PC-9 (cell line): Measurements from ENCODE around the gene PPP1R2. TPM values are rescaled to one million over a fixed set of nuclear protein-coding genes. Genes with fewer than 3 reads are reported as not detected.

ENCODE experiments used
- BruUV-seq: library from RNA; stranded (reverse); fragments of 400-500 nt; replicated peaks from 2 replicates; lab custom pipeline; 2021; lab: Mats Ljungman, UMichigan
- CTCF ChIA-PET: fragments of 300-600 bp; sonication (Branson Sonifier 250); formaldehyde crosslinking; loops from one replicate; lab custom pipeline; 2022; ENCODE audit warnings: antibody characterized with exemption; lab: Charles Lee
- POLR2A ChIA-PET: fragments of 300-600 bp; sonication (Branson Sonifier 250); formaldehyde crosslinking; loops from one replicate; lab custom pipeline; 2022; ENCODE audit warnings: antibody characterized with exemption; ENCODE audit not compliant: unreplicated experiment; lab: Charles Lee
- DNase-seq, 2 experiments: peaks; one replicate each; pipeline versions ENCODE4 v3.0.0 to v3.0.0-alpha.2; 2015 to 2022; ENCODE audit warnings: mixed read lengths in 1 of 2
- H2AFZ ChIP-seq: fragments of 200-600 bp; sonication (generic); 2 replicates; pipeline ENCODE4 v1.8.1; 2017; ENCODE audit warnings: antibody characterized with exemption
- H3F3A ChIP-seq: fragments of 200-600 bp; sonication (generic); 2 replicates; pipeline ENCODE4 v1.8.1; 2017; ENCODE audit warnings: antibody characterized with exemption, mild to moderate bottlenecking, low read depth; ENCODE audit not compliant: insufficient read depth
- H3K27ac ChIP-seq: fragments of 200-600 bp; sonication (generic); 2 replicates; pipeline ENCODE4 v1.6.1; 2016; ENCODE audit warnings: mixed run types
- H3K27me3 ChIP-seq: fragments of 200-600 bp; sonication (generic); 2 replicates; pipeline ENCODE4 v1.6.1; 2016; ENCODE audit warnings: low read depth, mixed run types; ENCODE audit not compliant: insufficient read depth
- H3K36me3 ChIP-seq: fragments of 200-600 bp; sonication (generic); 2 replicates; pipeline ENCODE4 v1.6.1; 2016; ENCODE audit warnings: low read depth, mixed run types
- H3K4me1 ChIP-seq: fragments of 200-600 bp; sonication (generic); replicated peaks from 2 replicates; pipeline ENCODE4 v1.6.1; 2016; ENCODE audit warnings: mixed run types; ENCODE audit not compliant: insufficient read depth
- H3K4me2 ChIP-seq: fragments of 200-600 bp; sonication (generic); 2 replicates; pipeline ENCODE4 v1.6.1; 2017; ENCODE audit warnings: mixed run types
- H3K4me3 ChIP-seq: fragments of 200-600 bp; sonication (generic); 2 replicates; pipeline ENCODE4 v1.6.1; 2016; ENCODE audit warnings: mixed run types
- H3K79me2 ChIP-seq: fragments of 200-600 bp; sonication (generic); 2 replicates; pipeline ENCODE4 v1.6.1; 2017; ENCODE audit warnings: low read depth, mixed run types
- H3K9me2 ChIP-seq: fragments of 200-600 bp; sonication (generic); 2 replicates; pipeline ENCODE4 v1.8.1; 2017; ENCODE audit warnings: mild to moderate bottlenecking; ENCODE audit not compliant: insufficient read depth
- H3K9me3 ChIP-seq: fragments of 200-600 bp; sonication (generic); 2 replicates; pipeline ENCODE4 v1.8.1; 2016; ENCODE audit warnings: low read depth; ENCODE audit not compliant: insufficient read depth
- H4K20me1 ChIP-seq: fragments of 200-600 bp; sonication (generic); 2 replicates; pipeline ENCODE4 v1.8.1; 2017; ENCODE audit not compliant: insufficient read depth
- CTCF ChIP-seq: fragments of 200-600 bp; sonication (generic); conservative IDR thresholded peaks from 2 replicates; pipeline ENCODE4 v1.6.1; 2017; ENCODE audit warnings: mixed run types, antibody characterized with exemption, mild to moderate bottlenecking, moderate library complexity
- EZH2 ChIP-seq: fragments of 200-600 bp; sonication (generic); IDR thresholded peaks from 2 replicates; pipeline ENCODE4 v1.8.0; 2017; ENCODE audit warnings: antibody characterized with exemption, low read depth
- intact Hi-C: fragments of 100-400 bp; cut with micrococcal nuclease; formaldehyde crosslinking; loops from one replicate; pipeline ENCODE4 v1.10.0; 2022; ENCODE audit not compliant: unreplicated experiment
- total RNA-seq: library from RNA; stranded (reverse); gene quantifications from 2 replicates; pipeline ENCODE4 v1.2.3, GENCODE V29; 2021

Gene PPP1R2
- total RNA-seq, 1 experiment from 2014 or later = 49.1 TPM

- ChIA-PET CTCF (interaction anchor here (1.2 kb wide), 1 partner anchor 277 kb away, joined by 4 read pairs; the partner anchor contains the start of gene XXYLT1), POLR2A (interaction anchor here (0.6 kb wide), 1 partner anchor 173 kb away, joined by 12 read pairs; no protein-coding TSS in a partner anchor)
- Histone ChIP-seq H3K9me2 (no peaks in the 10 kb centered on the region), H3K27me3 (no peaks in the 10 kb centered on the region), H3K4me3 (no peak overlapping the region), H3K4me1 (peaks cover 32% of the 10 kb centered on the region), H3F3A (peaks cover 23% of the 10 kb centered on the region; the same call in 1 of the 2 replicates), H3K9me3 (no peaks in the 10 kb centered on the region), H4K20me1 (no peaks in the 10 kb centered on the region), H3K4me2 (peak overlapping the region; percentile 5; the same call in 1 of the 2 replicates), H3K36me3 (no peaks in the 10 kb centered on the region), H3K79me2 (no peaks in the 10 kb centered on the region), H3K27ac (no peak overlapping the region), H2AFZ (no peak overlapping the region)
- TF ChIP-seq CTCF (no peak), EZH2 (no peak)
- BruUV-seq = no TSS peak
- intact Hi-C loops = no loop called here
- DNase-seq = peak in 1 of 2 experiments; percentile 24
Observed at GRCh38 chr3:195548006-195548405, 4.9 kb upstream of the PPP1R2 start.

GRCh38 chr3:195546130-195546560, 3.0 kb upstream of the PPP1R2 start:
- intact Hi-C loops = loop anchor here (1.0 kb wide), 1 partner anchor 14 kb away; no protein-coding TSS in a partner anchor
- Histone ChIP-seq H3K9me3 (no peaks in the 10 kb centered on the region), H3K79me2 (peaks cover 18% of the 10 kb centered on the region), H3F3A (peaks cover 23% of the 10 kb centered on the region; the same call in 1 of the 2 replicates), H3K4me2 (peak overlapping the region; percentile 27), H3K4me3 (no peak overlapping the region), H3K9me2 (no peaks in the 10 kb centered on the region), H3K4me1 (peaks cover 39% of the 10 kb centered on the region), H3K27ac (peak overlapping the region; percentile 8; the same call in 1 of the 2 replicates), H2AFZ (no peak overlapping the region), H3K27me3 (no peaks in the 10 kb centered on the region), H3K36me3 (no peaks in the 10 kb centered on the region), H4K20me1 (0 out of 2 replicates have a peak, but pooled peaks cover 4% of the 10 kb centered on the region)
- DNase-seq = peak; percentile 77 to 79
- ChIA-PET POLR2A (interaction anchor here (0.5 to 0.8 kb wide), 2 partner anchors 108 to 174 kb away, joined by 3 read pairs; no protein-coding TSS in a partner anchor), CTCF (interaction anchor here (0.8 to 1.0 kb wide), 2 partner anchors 9 to 12 kb away, joined by 3 read pairs; no protein-coding TSS in a partner anchor)
- BruUV-seq = no TSS peak
- TF ChIP-seq CTCF (no peak), EZH2 (no peak)

GRCh38 chr3:195544634-195545033, 1.5 kb upstream of the PPP1R2 start:
- Histone ChIP-seq H3F3A (peaks cover 23% of the 10 kb centered on the region; the same call in 1 of the 2 replicates), H3K79me2 (peaks cover 33% of the 10 kb centered on the region), H3K4me1 (peaks cover 45% of the 10 kb centered on the region), H3K4me2 (no peak overlapping the region), H3K9me2 (no peaks in the 10 kb centered on the region), H2AFZ (no peak overlapping the region), H3K36me3 (no peaks in the 10 kb centered on the region), H3K27me3 (no peaks in the 10 kb centered on the region), H3K4me3 (no peak overlapping the region), H3K9me3 (no peaks in the 10 kb centered on the region), H4K20me1 (peaks cover 17% of the 10 kb centered on the region), H3K27ac (no peak overlapping the region)
- POLR2A ChIA-PET = no interaction called here
- no TSS peak for BruUV-seq
- CTCF ChIA-PET = no interaction called here
- intact Hi-C loops = no loop called here
- no peak for TF ChIP-seq CTCF
- TF ChIP-seq EZH2 = no peak
- DNase-seq = peak in 1 of 2 experiments; percentile 25
